GM12878 (cell line): Measurements from ENCODE around the gene EED. TPM values are rescaled to one million over a fixed set of nuclear protein-coding genes. Genes with fewer than 3 reads are reported as not detected.

ENCODE experiments used
- ATAC-seq: fragments of 200-7000 bp; cut with Tn5 transposase; 3 replicates; pipeline ENCODE4 v1.9.1; 2020; ENCODE audit warnings: mild to moderate bottlenecking, moderate library complexity
- BruUV-seq: library from RNA; stranded (reverse); fragments of 400-500 nt; replicated peaks from 2 replicates; lab custom pipeline; 2021; lab: Mats Ljungman, UMichigan
- CTCF ChIA-PET: fragments of 300-600 bp; sonication (Branson Sonifier 250); formaldehyde crosslinking; extraction: SDS; loops from one replicate; lab custom pipeline; 2021; ENCODE audit warnings: inconsistent platforms; lab: Yijun Ruan, JAX
- POLR2A ChIA-PET: fragments of 350-600 bp; formaldehyde crosslinking; extraction: SDS; loops from one replicate; lab custom pipeline; 2021; ENCODE audit warnings: inconsistent platforms; lab: Charles Lee
- RAD21 ChIA-PET: fragments of 300-600 bp; sonication (Branson Sonifier 250); formaldehyde crosslinking; loops from one replicate; lab custom pipeline; 2023; ENCODE audit warnings: antibody characterized with exemption; ENCODE audit not compliant: unreplicated experiment; lab: Charles Lee
- SMC1A ChIA-PET: fragments of 300-600 bp; sonication (Branson Sonifier 250); formaldehyde crosslinking; loops from one replicate; lab custom pipeline; 2023; ENCODE audit not compliant: unreplicated experiment, uncharacterized antibody; lab: Charles Lee
- DNase-seq: peaks from one replicate; pipeline ENCODE4 v3.0.0-alpha.2; 2011; ENCODE audit warnings: low read depth, low spot score
- FAIRE-seq: peaks from 3 replicates; lab custom pipeline; 2011; peaks lifted over from hg19 to GRCh38; lab: Jason Lieb, UNC
- H2AFZ ChIP-seq: 2 replicates; pipeline ENCODE4 v1.6.0; 2011; ENCODE audit warnings: low read depth, low read length, control low read depth; ENCODE audit not compliant: control insufficient read depth
- H3K27ac ChIP-seq: 2 replicates; pipeline ENCODE4 v1.5.1; 2011; ENCODE audit warnings: control low read depth; ENCODE audit not compliant: control insufficient read depth, insufficient read depth
- H3K27me3 ChIP-seq, 2 experiments: replicated peaks in 1 of 2; 2 replicates each; pipeline versions ENCODE4 v1.6.0 to v1.6.1; 2011; ENCODE audit warnings: low read length in 1 of 2; ENCODE audit not compliant: control insufficient read depth in 2 of 2, insufficient read depth in 2 of 2
- H3K36me3 ChIP-seq, 2 experiments: 2 replicates each; pipeline ENCODE4 v1.5.1; 2011; ENCODE audit warnings: low read length in 1 of 2; ENCODE audit not compliant: control insufficient read depth in 2 of 2, insufficient read depth in 2 of 2
- H3K4me1 ChIP-seq: 2 replicates; pipeline ENCODE4 v1.6.1; 2011; ENCODE audit warnings: mild to moderate bottlenecking, low read length, moderate library complexity, mixed read lengths; ENCODE audit not compliant: control insufficient read depth, insufficient read depth
- H3K4me2 ChIP-seq: 2 replicates; pipeline ENCODE4 v1.6.0; 2011; ENCODE audit warnings: control low read depth; ENCODE audit not compliant: control insufficient read depth, insufficient read depth
- H3K4me3 ChIP-seq: fragments of 200-600 bp; sonication (generic); 2 replicates; pipeline ENCODE4 v1.5.1; 2016
- H3K79me2 ChIP-seq: 2 replicates; pipeline ENCODE4 v1.6.0; 2011; ENCODE audit warnings: low read length; ENCODE audit not compliant: control insufficient read depth, insufficient read depth
- H3K9ac ChIP-seq: 2 replicates; pipeline ENCODE4 v1.8.0; 2011; ENCODE audit warnings: low read length, control low read depth, mixed read lengths; ENCODE audit not compliant: control insufficient read depth, insufficient read depth
- H3K9me3 ChIP-seq: replicated peaks from 3 replicates; pipeline ENCODE4 v1.5.1; 2011; ENCODE audit warnings: mild to moderate bottlenecking, low read length; ENCODE audit not compliant: control insufficient read depth, insufficient read depth
- H4K20me1 ChIP-seq: 2 replicates; pipeline ENCODE4 v1.6.0; 2011; ENCODE audit not compliant: control insufficient read depth, insufficient read depth
- NBN ChIP-seq: fragments of 450-650 bp; IDR thresholded peaks from 2 replicates; pipeline ENCODE4 v1.6.1; 2016
- RAD21 ChIP-seq: IDR thresholded peaks from 2 replicates; pipeline ENCODE4 v1.6.1; 2011; ENCODE audit warnings: mild to moderate bottlenecking, low read depth, low read length, moderate library complexity; ENCODE audit not compliant: insufficient read depth
- TCF3 ChIP-seq: IDR thresholded peaks from 2 replicates; pipeline ENCODE4 v1.6.1; 2012; ENCODE audit warnings: low read depth, mild to moderate bottlenecking, low read length, borderline replicate concordance; ENCODE audit not compliant: insufficient read depth
- YY1 ChIP-seq: IDR thresholded peaks from 2 replicates; pipeline ENCODE4 v1.6.1; 2011; ENCODE audit warnings: low read depth, mild to moderate bottlenecking, low read length
- WGBS: methylation state at CpG from one replicate; pipeline ENCODE4 v1.1.6; 2016; ENCODE audit warnings: low lambda C conversion rate; ENCODE audit not compliant: insufficient replicate concordance, insufficient coverage; ENCODE audit errors: missing lambda C conversion rate; 5-methylcytosine and 5-hydroxymethylcytosine counted together
- in situ Hi-C: fragments of 300-500 bp; cut with MboI; formaldehyde crosslinking; loops from 9 replicates; pipeline ENCODE4 v1.14.3; 2018; ENCODE audit warnings: mixed read lengths
- intact Hi-C: fragments of 100-400 bp; cut with micrococcal nuclease; formaldehyde crosslinking; loops from one replicate; pipeline ENCODE4 v1.14.2; 2022; ENCODE audit not compliant: unreplicated experiment
- polyA plus RNA-seq, 11 experiments: library from polyadenylated mRNA; depleted of rRNA in 4 of 11; unstranded in 6 of 11; stranded (reverse) in 5 of 11; fragments of >200 nt; fragmentation: Nextera tagmentation in 4 of 11; fragmentation: Illumina TruSeq in 1 of 11; extraction: Ambion mirVana in 4 of 11; extraction: Trizol in 1 of 11; gene quantifications; 1 replicate in 1 of 11; 2 replicates in 10 of 11; pipeline versions ENCODE4 v1.2.1 to v1.2.3, GENCODE V29; 2011 to 2016; ENCODE audit warnings: inconsistent platforms in 2 of 11, missing spikeins in 2 of 11, low read depth in 1 of 11
- total RNA-seq, 4 experiments: library from RNA; depleted of rRNA in 3 of 4; stranded (reverse); fragments of >200 nt in 3 of 4; fragmentation: Illumina TruSeq in 1 of 4; extraction: Trizol in 1 of 4; gene quantifications; 2 replicates each; pipeline versions ENCODE4 v1.2.1 to v1.2.3, GENCODE V29; 2013 to 2021
- TF ChIP-seq, protein P1 (sequence below): fragments of 450-650 bp; IDR thresholded peaks from 2 replicates; pipeline ENCODE4 v1.6.1; 2018; ENCODE audit warnings: borderline replicate concordance, mild to moderate bottlenecking; ENCODE audit not compliant: partially characterized antibody
- TF ChIP-seq, protein P2 (sequence below): IDR thresholded peaks from 2 replicates; pipeline ENCODE4 v1.6.1; 2011; ENCODE audit warnings: low read depth, low read length, improper control_type of control experiment, borderline replicate concordance

The EED gene
- total and polyA plus RNA-seq, 10 of the 15 experiments (the other 5 are each of a cell fraction or from before 2014, with no cell fraction given): 41.5 to 140 (median 72.2) TPM

DNA sequence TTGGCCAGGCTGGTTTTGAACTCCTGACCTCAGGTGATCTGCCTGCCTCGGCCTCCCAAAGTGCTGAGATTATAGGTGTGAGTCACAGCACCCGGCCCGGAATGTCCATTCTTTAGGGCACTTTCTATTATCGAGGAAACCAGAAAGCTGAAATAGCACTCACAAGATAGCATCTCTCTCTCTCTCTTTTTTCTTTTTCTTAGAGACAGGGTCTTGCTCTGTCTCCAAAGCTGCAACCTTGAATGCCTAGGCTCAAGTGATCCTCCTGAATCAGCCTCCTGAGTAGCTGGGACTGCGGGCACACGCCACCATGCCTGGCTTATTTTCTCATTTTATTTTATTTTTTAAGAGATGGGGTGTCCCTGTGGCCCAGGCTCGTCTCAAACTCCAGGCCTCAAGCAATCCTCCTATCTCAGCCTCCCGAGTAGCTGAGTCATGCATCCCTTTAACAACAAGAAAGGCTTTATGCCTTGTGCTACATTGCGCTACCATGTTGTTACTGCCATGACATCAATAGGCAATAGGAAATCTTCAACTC lies 7.2 kb upstream of the EED start:
- FAIRE-seq: no peak
- CTCF ChIA-PET: no interaction called here

DNA sequence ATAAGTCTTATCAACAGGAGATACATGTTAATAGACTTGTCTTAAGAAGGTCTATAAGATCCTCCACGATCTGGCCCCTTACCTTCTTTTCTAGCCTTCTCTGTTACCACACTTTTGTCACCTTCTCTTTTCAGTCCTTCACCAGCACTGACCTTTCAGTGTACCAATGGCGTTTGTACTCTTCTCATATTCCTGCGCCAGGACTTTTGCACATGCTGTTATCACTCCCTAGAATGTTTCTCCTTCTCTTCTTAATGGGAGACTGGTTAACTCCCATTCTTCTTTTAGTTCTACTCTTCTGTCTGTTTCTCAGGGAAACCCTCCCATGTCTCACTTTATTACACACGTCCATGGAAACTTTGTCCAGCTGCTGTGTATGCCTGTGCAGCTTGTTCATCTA lies 4.4 kb upstream of the EED start:
- ChIA-PET SMC1A (interaction anchor here (1.0 to 4.4 kb wide), 6 partner anchors 9 to 55 kb away, joined by 3 to 11 read pairs (median 6); no protein-coding TSS in a partner anchor), CTCF (interaction anchor here (0.9 to 2.1 kb wide), 3 partner anchors 9 to 21 kb away, joined by 3 to 10 read pairs (median 3); no protein-coding TSS in a partner anchor), RAD21 (interaction anchor here (1.3 kb wide), 1 partner anchor 19 kb away, joined by 3 read pairs; no protein-coding TSS in a partner anchor), POLR2A (interaction anchor here (0.6 to 1.9 kb wide), 2 partner anchors 10 to 46 kb away, joined by 5 to 6 read pairs; no protein-coding TSS in a partner anchor)
- Histone ChIP-seq H3K79me2 (peaks cover 4% of the 10 kb centered on the region), H4K20me1 (no peaks in the 10 kb centered on the region), H3K4me1 (peaks cover 9% of the 10 kb centered on the region; the same call in 1 of the 2 replicates), H3K27ac (no peak overlapping the region), H3K9me3 (no peaks in the 10 kb centered on the region), H3K27me3 (no peaks in the 10 kb centered on the region), H3K36me3 (no peaks in the 10 kb centered on the region), H3K4me2 (no peak overlapping the region), H3K9ac (no peak overlapping the region), H2AFZ (no peak overlapping the region), H3K4me3 (no peak overlapping the region)
- no TSS peak for BruUV-seq
- intact Hi-C loops: no loop called here
- ATAC-seq (no peak), FAIRE-seq (no peak), DNase-seq (no peak)
- 94% methylated on average over 4 of the region's 4 CpGs for WGBS
- in situ Hi-C loops: no loop called here
- no peak for TF ChIP-seq NBN
- TF ChIP-seq, protein P1, sequence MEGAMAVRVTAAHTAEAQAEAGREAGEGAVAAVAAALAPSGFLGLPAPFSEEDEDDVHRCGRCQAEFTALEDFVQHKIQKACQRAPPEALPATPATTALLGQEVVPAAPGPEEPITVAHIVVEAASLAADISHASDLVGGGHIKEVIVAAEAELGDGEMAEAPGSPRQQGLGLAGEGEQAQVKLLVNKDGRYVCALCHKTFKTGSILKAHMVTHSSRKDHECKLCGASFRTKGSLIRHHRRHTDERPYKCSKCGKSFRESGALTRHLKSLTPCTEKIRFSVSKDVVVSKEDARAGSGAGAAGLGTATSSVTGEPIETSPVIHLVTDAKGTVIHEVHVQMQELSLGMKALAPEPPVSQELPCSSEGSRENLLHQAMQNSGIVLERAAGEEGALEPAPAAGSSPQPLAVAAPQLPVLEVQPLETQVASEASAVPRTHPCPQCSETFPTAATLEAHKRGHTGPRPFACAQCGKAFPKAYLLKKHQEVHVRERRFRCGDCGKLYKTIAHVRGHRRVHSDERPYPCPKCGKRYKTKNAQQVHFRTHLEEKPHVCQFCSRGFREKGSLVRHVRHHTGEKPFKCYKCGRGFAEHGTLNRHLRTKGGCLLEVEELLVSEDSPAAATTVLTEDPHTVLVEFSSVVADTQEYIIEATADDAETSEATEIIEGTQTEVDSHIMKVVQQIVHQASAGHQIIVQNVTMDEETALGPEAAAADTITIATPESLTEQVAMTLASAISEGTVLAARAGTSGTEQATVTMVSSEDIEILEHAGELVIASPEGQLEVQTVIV: no peak
- no peak for TF ChIP-seq YY1

More for the DNA sequence above, 7.2 kb upstream of the EED start:
- ChIA-PET SMC1A (interaction anchor here (0.6 to 4.4 kb wide), 3 partner anchors 11 to 16 kb away, joined by 3 to 11 read pairs (median 5); no protein-coding TSS in a partner anchor), POLR2A (interaction anchor here (1.4 kb wide), 1 partner anchor 8 kb away, joined by 3 read pairs; no protein-coding TSS in a partner anchor), RAD21 (no interaction called here)
- no peak for ATAC-seq
- no TSS peak for BruUV-seq
- Histone ChIP-seq H3K9me3 (no peaks in the 10 kb centered on the region), H3K27ac (no peak overlapping the region), H2AFZ (no peak overlapping the region), H3K4me1 (no peaks in the 10 kb centered on the region), H3K9ac (no peak overlapping the region), H4K20me1 (no peaks in the 10 kb centered on the region), H3K79me2 (no peaks in the 10 kb centered on the region), H3K36me3 (no peaks in the 10 kb centered on the region), H3K4me3 (no peak overlapping the region), H3K4me2 (no peak overlapping the region), H3K27me3 (no peaks in the 10 kb centered on the region)
- in situ Hi-C loops (no loop called here), intact Hi-C loops (no loop called here)
- WGBS: 71% methylated on average over 9 of the region's 9 CpGs
- no peak for DNase-seq
- TF ChIP-seq, protein P2, sequence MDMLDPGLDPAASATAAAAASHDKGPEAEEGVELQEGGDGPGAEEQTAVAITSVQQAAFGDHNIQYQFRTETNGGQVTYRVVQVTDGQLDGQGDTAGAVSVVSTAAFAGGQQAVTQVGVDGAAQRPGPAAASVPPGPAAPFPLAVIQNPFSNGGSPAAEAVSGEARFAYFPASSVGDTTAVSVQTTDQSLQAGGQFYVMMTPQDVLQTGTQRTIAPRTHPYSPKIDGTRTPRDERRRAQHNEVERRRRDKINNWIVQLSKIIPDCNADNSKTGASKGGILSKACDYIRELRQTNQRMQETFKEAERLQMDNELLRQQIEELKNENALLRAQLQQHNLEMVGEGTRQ: no peak
- TF ChIP-seq RAD21 (no peak), TCF3 (no peak)
